Activated CD4-positive, alpha-beta T cell treated with anti-CD3 and anti-CD28 coated beads for 36 hours (primary cell): ENCODE data around the gene SERP2. TPM values are rescaled to one million over a fixed set of nuclear protein-coding genes. Genes with fewer than 3 reads are reported as not detected.

Source experiments
- ATAC-seq: fragments of 200-7000 bp; cut with Tn5 transposase; one replicate; pipeline ENCODE4 v1.10.0; 2021; ENCODE audit warnings: mild to moderate bottlenecking, moderate library complexity
- CTCF ChIA-PET: fragments of 350-600 bp; sonication (Branson Sonifier 250); formaldehyde crosslinking; loops from one replicate; lab custom pipeline; 2021; ENCODE audit warnings: antibody characterized with exemption; lab: Charles Lee
- POLR2A ChIA-PET: fragments of 350-600 bp; sonication (Branson Sonifier 250); formaldehyde crosslinking; loops from one replicate; lab custom pipeline; 2021; ENCODE audit warnings: antibody characterized with exemption, inconsistent platforms; lab: Charles Lee
- DNase-seq: peaks from one replicate; pipeline ENCODE4 v3.0.0-alpha.2; 2020
- H3K27ac Mint-ChIP-seq: one replicate; pipeline ENCODE4 v1.8.0; 2021; ENCODE audit warnings: mixed read lengths
- H3K27me3 Mint-ChIP-seq: one replicate; pipeline ENCODE4 v1.8.0; 2021; ENCODE audit warnings: mixed read lengths
- H3K36me3 Mint-ChIP-seq: one replicate; pipeline ENCODE4 v1.8.0; 2021; ENCODE audit warnings: low read depth, mixed read lengths
- H3K4me1 Mint-ChIP-seq: one replicate; pipeline ENCODE4 v1.8.0; 2021; ENCODE audit warnings: mixed read lengths
- H3K4me3 Mint-ChIP-seq: one replicate; pipeline ENCODE4 v1.8.0; 2021; ENCODE audit warnings: mild to moderate bottlenecking, moderate library complexity, mixed read lengths
- H3K9me3 Mint-ChIP-seq: one replicate; pipeline ENCODE4 v1.8.0; 2021; ENCODE audit warnings: low read depth, mixed read lengths
- intact Hi-C, 2 experiments: fragments of 100-400 bp; cut with DNase I in 1 of 2; cut with micrococcal nuclease in 1 of 2; formaldehyde crosslinking; loops; one replicate each; pipeline versions ENCODE4 v1.14.2 to v1.15.1; 2022 to 2024; cut with DNase I, micrococcal nuclease
- total RNA-seq, 2 experiments: library from RNA; stranded (reverse); gene quantifications; one replicate each; pipeline ENCODE4 v1.2.3, GENCODE V29; 2021

The SERP2 gene
- total RNA-seq, 2 experiments from 2014 or later, result 0.63 to 0.98 TPM

GRCh38 chr13:44437356-44438233, 64.0 kb downstream of the SERP2 start:
- Mint-ChIP-seq H3K9me3 (no peaks in the 10 kb centered on the region), H3K4me3 (peak overlapping the region; percentile 73), H3K27me3 (peaks cover 11% of the 10 kb centered on the region), H3K27ac (no peak overlapping the region), H3K36me3 (peaks cover 2% of the 10 kb centered on the region), H3K4me1 (peaks cover 18% of the 10 kb centered on the region)
- ATAC-seq, result peak; percentile 23
- ChIA-PET POLR2A (interaction anchor here (1.1 kb wide), 1 partner anchor 17 kb away, joined by 3 read pairs; no protein-coding TSS in a partner anchor), CTCF (interaction anchor here (0.6 to 6.0 kb wide), 24 partner anchors 9 to 555 kb away, joined by 3 to 48 read pairs (median 4); no protein-coding TSS in a partner anchor)
- no peak for DNase-seq
- intact Hi-C loops, result loop anchor here (1.0 to 5.0 kb wide), 8 partner anchors 33 to 532 kb away; no protein-coding TSS in a partner anchor

GRCh38 chr13:44438234-44438579, 64.6 kb downstream of the SERP2 start:
- intact Hi-C loops, result loop anchor here (1.0 to 5.0 kb wide), 7 partner anchors 33 to 533 kb away; no protein-coding TSS in a partner anchor
- Mint-ChIP-seq H3K27ac (no peak overlapping the region), H3K9me3 (no peaks in the 10 kb centered on the region)

GRCh38 chr13:44439452-44440024, 65.9 kb downstream of the SERP2 start:
- Mint-ChIP-seq H3K9me3 (no peaks in the 10 kb centered on the region), H3K27ac (no peak overlapping the region)
- CTCF ChIA-PET, result interaction anchor here (0.7 to 6.0 kb wide), 13 partner anchors 9 to 534 kb away, joined by 3 to 48 read pairs (median 3); no protein-coding TSS in a partner anchor

More at GRCh38 chr13:44438234-44438579, 64.6 kb downstream of the SERP2 start:
- Mint-ChIP-seq H3K27me3 (peaks cover 11% of the 10 kb centered on the region), H3K4me1 (peaks cover 18% of the 10 kb centered on the region), H3K36me3 (peaks cover 2% of the 10 kb centered on the region), H3K4me3 (no peak overlapping the region)
- CTCF ChIA-PET, result interaction anchor here (0.7 to 6.0 kb wide), 15 partner anchors 10 to 555 kb away, joined by 3 to 48 read pairs (median 4); no protein-coding TSS in a partner anchor
- ATAC-seq (no peak), DNase-seq (no peak)
- POLR2A ChIA-PET, result interaction anchor here (0.9 kb wide), 1 partner anchor 392 kb away, joined by 4 read pairs; no protein-coding TSS in a partner anchor

GRCh38 chr13:44440046-44440608, 66.5 kb downstream of the SERP2 start:
- H3K4me1 Mint-ChIP-seq, result peaks cover 13% of the 10 kb centered on the region
- H3K27me3 Mint-ChIP-seq, result peaks cover 11% of the 10 kb centered on the region
- CTCF ChIA-PET, result interaction anchor here (0.8 to 1.0 kb wide), 2 partner anchors 248 to 535 kb away, joined by 3 read pairs; no protein-coding TSS in a partner anchor
- intact Hi-C loops, result no loop called here
- ATAC-seq (no peak), DNase-seq (no peak)
- H3K4me3 Mint-ChIP-seq, result no peak overlapping the region
- H3K36me3 Mint-ChIP-seq, result no peaks in the 10 kb centered on the region
- no peak overlapping the region for H3K27ac Mint-ChIP-seq
- no peaks in the 10 kb centered on the region for H3K9me3 Mint-ChIP-seq
- POLR2A ChIA-PET, result no interaction called here

More at GRCh38 chr13:44439452-44440024, 65.9 kb downstream of the SERP2 start:
- POLR2A ChIA-PET, result no interaction called here
- DNase-seq (no peak), ATAC-seq (no peak)
- no peak overlapping the region for H3K4me3 Mint-ChIP-seq
- H3K4me1 Mint-ChIP-seq, result peaks cover 17% of the 10 kb centered on the region
- H3K36me3 Mint-ChIP-seq, result no peaks in the 10 kb centered on the region
- intact Hi-C loops, result loop anchor here (2.0 to 5.0 kb wide), 2 partner anchors 31 to 197 kb away; no protein-coding TSS in a partner anchor
- H3K27me3 Mint-ChIP-seq, result peaks cover 11% of the 10 kb centered on the region

Other genes starting within 250 kb of the SERP2 start
- gene TSC22D1, start 202.5 kb downstream of the SERP2 start, total RNA-seq, result 1 to 10 TPM; 6.5 to 6.7 TPM